Right renal pelvis (tissue), 4 donors: ENCODE data around the gene FRMD4A. TPM values are rescaled to one million over a fixed set of nuclear protein-coding genes. Genes with fewer than 3 reads are reported as not detected.
"Not testable (repeated sequence)": the region's sequence is repeated elsewhere in the genome, so short reads cannot be mapped to it uniquely, and the experiment has no call there.

Experiments used
- DNase-seq, 4 donors: peaks; one replicate each; pipeline ENCODE4 v3.0.0-alpha.2; 2013; ENCODE audit warnings: low read depth in 4 of 4, low spot score in 3 of 4, missing footprints in 1 of 4
- polyA plus RNA-seq, 4 donors: library from polyadenylated mRNA; unstranded; fragments of 120-200 nt; gene quantifications; one replicate each; pipeline ENCODE4 v1.2.1, GENCODE V29; 2013; ENCODE audit not compliant: insufficient read length in 4 of 4

Gene FRMD4A
- polyA plus RNA-seq, 4 donors, result 76.2 to 81.0 (median 78.2) TPM

GRCh38 chr10:14067638-14068037, 263.1 kb downstream of the FRMD4A start:
- DNase-seq, result not testable (repeated sequence)

GRCh38 chr10:14066106-14066505, 264.6 kb downstream of the FRMD4A start:
- DNase-seq, result no peak

- no peak for DNase-seq
Observed at GRCh38 chr10:14063531-14064285, 267.0 kb downstream of the FRMD4A start.

- no peak for DNase-seq
Observed at GRCh38 chr10:14062528-14063260, 268.0 kb downstream of the FRMD4A start.

GRCh38 chr10:14060320-14061070, 270.2 kb downstream of the FRMD4A start:
- no peak for DNase-seq

GRCh38 chr10:14056610-14057332, 274.0 kb downstream of the FRMD4A start:
- no peak for DNase-seq

- no peak for DNase-seq
Observed at GRCh38 chr10:14052931-14053330, 277.8 kb downstream of the FRMD4A start.

- DNase-seq, result no peak
Observed at GRCh38 chr10:14050598-14050997, 280.1 kb downstream of the FRMD4A start.

GRCh38 chr10:14048930-14049613, 281.7 kb downstream of the FRMD4A start:
- DNase-seq, result no peak

GRCh38 chr10:14047431-14047830, 283.3 kb downstream of the FRMD4A start:
- DNase-seq, result no peak

- DNase-seq, result not testable (repeated sequence)
Observed at GRCh38 chr10:14042051-14042450, 288.7 kb downstream of the FRMD4A start.

GRCh38 chr10:14040787-14041631, 289.7 kb downstream of the FRMD4A start:
- DNase-seq, result no peak

- no peak for DNase-seq
Observed at GRCh38 chr10:14039968-14040668, 290.6 kb downstream of the FRMD4A start.

GRCh38 chr10:14036233-14036632, 294.5 kb downstream of the FRMD4A start:
- no peak for DNase-seq

- no peak for DNase-seq
Observed at GRCh38 chr10:14035506-14035905, 295.2 kb downstream of the FRMD4A start.

- DNase-seq, result no peak
Observed at GRCh38 chr10:14032406-14032998, 298.2 kb downstream of the FRMD4A start.

- DNase-seq, result no peak
Observed at GRCh38 chr10:14026325-14026724, 304.4 kb downstream of the FRMD4A start.
